ENCODE results near the gene TNFRSF21.
A peak's percentile ranks its signal among the peaks of the same experiment; 100 is the strongest.
"Not testable (repeated sequence)": the region's sequence is repeated elsewhere in the genome, so short reads cannot be mapped to it uniquely, and the experiment has no call there.

TNFRSF21 gene

GRCh38 chr6:47321577-47321976 lies 11.9 kb upstream of the TNFRSF21 start:
- DNase-seq (ENCODE audit: low read depth), result no peak

GRCh38 chr6:47319867-47320266 lies 10.2 kb upstream of the TNFRSF21 start:
- DNase-seq (ENCODE audit: low read depth), result no peak

GRCh38 chr6:47319382-47319781 lies 9.7 kb upstream of the TNFRSF21 start:
- no peak for DNase-seq (ENCODE audit: low read depth)

GRCh38 chr6:47318236-47318989 lies 8.7 kb upstream of the TNFRSF21 start:
- DNase-seq (ENCODE audit: low read depth), result no peak

- not testable (repeated sequence) for DNase-seq (ENCODE audit: low read depth)
These were observed 5.5 kb upstream of the TNFRSF21 start for GRCh38 chr6:47315181-47315580.

- DNase-seq (ENCODE audit: low read depth), result no peak
These were observed 401 bp upstream of the TNFRSF21 start for GRCh38 chr6:47310131-47310480.

GRCh38 chr6:47308552-47309290 lies 984 bp downstream of the TNFRSF21 start:
- peak; percentile 28 for DNase-seq (ENCODE audit: low read depth)

GRCh38 chr6:47308198-47308517 lies 1.5 kb downstream of the TNFRSF21 start:
- DNase-seq (ENCODE audit: low read depth), result no peak

GRCh38 chr6:47307362-47308197 lies 2.1 kb downstream of the TNFRSF21 start:
- DNase-seq (ENCODE audit: low read depth), result no peak

- DNase-seq (ENCODE audit: low read depth), result peak; percentile 5
These were observed 2.8 kb downstream of the TNFRSF21 start for GRCh38 chr6:47306887-47307286.

- no peak for DNase-seq (ENCODE audit: low read depth)
These were observed 5.8 kb downstream of the TNFRSF21 start for GRCh38 chr6:47303861-47304260.

GRCh38 chr6:47303342-47303741 lies 6.4 kb downstream of the TNFRSF21 start:
- DNase-seq (ENCODE audit: low read depth), result no peak

- no peak for DNase-seq (ENCODE audit: low read depth)
These were observed 7.7 kb downstream of the TNFRSF21 start for GRCh38 chr6:47302043-47302442.

GRCh38 chr6:47301441-47301840 lies 8.3 kb downstream of the TNFRSF21 start:
- DNase-seq (ENCODE audit: low read depth), result no peak

GRCh38 chr6:47300417-47300816 lies 9.3 kb downstream of the TNFRSF21 start:
- DNase-seq (ENCODE audit: low read depth), result no peak

GRCh38 chr6:47299965-47300364 lies 9.7 kb downstream of the TNFRSF21 start:
- no peak for DNase-seq (ENCODE audit: low read depth)

GRCh38 chr6:47298475-47298874 lies 11.2 kb downstream of the TNFRSF21 start:
- DNase-seq (ENCODE audit: low read depth), result no peak

- DNase-seq (ENCODE audit: low read depth), result no peak
These were observed 14.7 kb downstream of the TNFRSF21 start for GRCh38 chr6:47294990-47295389.

- peak; percentile 42 for DNase-seq (ENCODE audit: low read depth)
These were observed 16.8 kb downstream of the TNFRSF21 start for GRCh38 chr6:47292944-47293343.

GRCh38 chr6:47292027-47292426 lies 17.7 kb downstream of the TNFRSF21 start:
- DNase-seq (ENCODE audit: low read depth), result no peak

- no peak for DNase-seq (ENCODE audit: low read depth)
These were observed 19.4 kb downstream of the TNFRSF21 start for GRCh38 chr6:47290124-47290834.
